Measurements from ENCODE around the gene GSE1.

DNA sequence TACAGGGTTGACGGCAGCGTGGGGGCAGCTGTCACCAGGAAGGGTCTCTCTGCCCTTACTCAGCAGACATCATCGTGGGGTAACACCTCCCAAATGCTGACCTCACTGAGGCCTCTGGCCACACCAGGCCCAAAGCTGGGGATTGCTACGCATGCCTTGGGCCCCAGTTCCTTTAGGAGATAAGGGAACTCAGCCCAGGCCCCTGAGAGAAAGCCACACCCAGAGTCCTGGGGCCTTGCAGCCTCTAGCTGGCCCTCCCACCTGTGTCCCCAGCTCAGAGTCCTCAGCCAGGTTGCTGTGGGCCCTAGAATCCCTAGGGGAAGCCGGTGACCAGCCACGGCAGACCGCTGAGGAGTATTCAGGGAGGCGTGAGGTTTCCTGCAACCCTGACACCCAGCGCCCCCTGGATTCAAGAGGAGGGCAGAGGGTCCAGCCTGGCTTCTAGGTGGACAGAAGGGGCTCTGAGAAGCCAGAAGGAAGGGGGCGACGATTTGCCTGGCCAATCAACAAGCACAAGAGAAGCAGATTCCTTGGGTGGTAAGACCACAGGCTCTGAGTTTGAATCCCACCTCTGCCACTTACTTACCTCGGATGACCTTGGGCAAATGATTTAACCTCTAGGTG is 85.9 kb downstream of the GSE1 start:
- TF ChIP-seq NFYB (CRISPR knock-in tag; conservative IDR thresholded peaks at IDR 0.05; ENCODE audit: low read depth) (no peak), ESRRA (CRISPR knock-in tag; IDR thresholded peaks at IDR 0.05; ENCODE audit: borderline replicate concordance) (no peak), RELA (CRISPR knock-in tag; IDR thresholded peaks at IDR 0.05; ENCODE audit: borderline replicate concordance) (no peak), NR3C1 (CRISPR knock-in tag; conservative IDR thresholded peaks at IDR 0.05; ENCODE audit: low read depth) (no peak), ZNF232 (CRISPR knock-in tag; IDR thresholded peaks at IDR 0.05) (no peak), MAX (CRISPR knock-in tag; IDR thresholded peaks at IDR 0.05) (no peak)
- TF ChIP-seq, protein P1, sequence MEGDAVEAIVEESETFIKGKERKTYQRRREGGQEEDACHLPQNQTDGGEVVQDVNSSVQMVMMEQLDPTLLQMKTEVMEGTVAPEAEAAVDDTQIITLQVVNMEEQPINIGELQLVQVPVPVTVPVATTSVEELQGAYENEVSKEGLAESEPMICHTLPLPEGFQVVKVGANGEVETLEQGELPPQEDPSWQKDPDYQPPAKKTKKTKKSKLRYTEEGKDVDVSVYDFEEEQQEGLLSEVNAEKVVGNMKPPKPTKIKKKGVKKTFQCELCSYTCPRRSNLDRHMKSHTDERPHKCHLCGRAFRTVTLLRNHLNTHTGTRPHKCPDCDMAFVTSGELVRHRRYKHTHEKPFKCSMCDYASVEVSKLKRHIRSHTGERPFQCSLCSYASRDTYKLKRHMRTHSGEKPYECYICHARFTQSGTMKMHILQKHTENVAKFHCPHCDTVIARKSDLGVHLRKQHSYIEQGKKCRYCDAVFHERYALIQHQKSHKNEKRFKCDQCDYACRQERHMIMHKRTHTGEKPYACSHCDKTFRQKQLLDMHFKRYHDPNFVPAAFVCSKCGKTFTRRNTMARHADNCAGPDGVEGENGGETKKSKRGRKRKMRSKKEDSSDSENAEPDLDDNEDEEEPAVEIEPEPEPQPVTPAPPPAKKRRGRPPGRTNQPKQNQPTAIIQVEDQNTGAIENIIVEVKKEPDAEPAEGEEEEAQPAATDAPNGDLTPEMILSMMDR (IDR thresholded peaks at IDR 0.05) = no peak
